GM19463 (cell line): ENCODE results near the gene DVL1.

ENCODE experiments used
- ATAC-seq: cut with Tn5 transposase; IDR thresholded peaks from one replicate; pipeline ENCODE4 v1.9.1; 2021; ENCODE audit warnings: mild to moderate bottlenecking, moderate library complexity; ENCODE audit not compliant: unreplicated experiment

The DVL1 gene

GRCh38 chr1:1356796-1357401 lies 7.7 kb upstream of the DVL1 start:
- ATAC-seq = no peak

GRCh38 chr1:1356166-1356795 lies 7.1 kb upstream of the DVL1 start:
- no peak for ATAC-seq

- no peak for ATAC-seq
Measured at GRCh38 chr1:1355416-1355815, 6.2 kb upstream of the DVL1 start.

GRCh38 chr1:1354271-1355247 lies 5.3 kb upstream of the DVL1 start:
- ATAC-seq = no peak

GRCh38 chr1:1353389-1354151 lies 4.4 kb upstream of the DVL1 start:
- ATAC-seq = no peak

GRCh38 chr1:1352786-1353388 lies 3.7 kb upstream of the DVL1 start:
- ATAC-seq = no peak

GRCh38 chr1:1351511-1352427 lies 2.6 kb upstream of the DVL1 start:
- ATAC-seq = no peak

GRCh38 chr1:1348420-1349255 lies 580 bp downstream of the DVL1 start:
- ATAC-seq = peak; percentile 34

GRCh38 chr1:1347663-1348419 lies 1.4 kb downstream of the DVL1 start:
- no peak for ATAC-seq

- ATAC-seq = no peak
Measured at GRCh38 chr1:1347026-1347595, 2.1 kb downstream of the DVL1 start.

- ATAC-seq = no peak
Measured at GRCh38 chr1:1346501-1346890, 2.7 kb downstream of the DVL1 start.

- ATAC-seq = no peak
Measured at GRCh38 chr1:1345860-1346500, 3.2 kb downstream of the DVL1 start.

GRCh38 chr1:1345384-1345783 lies 3.8 kb downstream of the DVL1 start:
- ATAC-seq = no peak

- no peak for ATAC-seq
Measured at GRCh38 chr1:1344655-1345361, 4.4 kb downstream of the DVL1 start.

GRCh38 chr1:1343811-1344421 lies 5.3 kb downstream of the DVL1 start:
- ATAC-seq = no peak

GRCh38 chr1:1342584-1343115 lies 6.6 kb downstream of the DVL1 start:
- ATAC-seq = no peak
